ENCODE measurements around the gene HS1BP3. TPM values are rescaled to one million over a fixed set of nuclear protein-coding genes. Genes with fewer than 3 reads are reported as not detected.
A peak's percentile ranks its signal among the peaks of the same experiment; 100 is the strongest.

HS1BP3 gene
- total and polyA plus RNA-seq, 12 donors: 23.7 to 50.1 (median 40.5) TPM

DNA sequence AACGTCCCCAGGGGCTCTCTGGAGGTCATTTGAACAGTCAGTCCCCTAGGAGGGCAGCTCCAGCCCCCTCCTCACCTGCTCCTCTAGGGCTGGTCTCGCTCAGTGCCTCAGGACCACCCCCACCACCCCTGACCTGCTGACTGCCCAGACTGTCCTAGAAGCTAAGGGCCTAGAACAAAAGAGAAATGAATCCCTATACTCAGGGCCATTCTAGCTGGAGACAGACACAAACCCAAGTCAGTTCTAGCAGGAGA, 83.0 kb downstream of the HS1BP3 start:
- TF ChIP-seq CTCF (IDR thresholded peaks at IDR 0.05) (no peak), POLR2A (IDR thresholded peaks at IDR 0.05) (no peak)
- WGBS, 4 donors: 73 to 100% (median 76%) methylated on average over 1 to 2 of the region's 2 CpGs; no CpG with 5 or more reads in 1 of the 4 donors
- Histone ChIP-seq H3K36me3 (replicated peaks in 1 of 2) (no peaks in the 10 kb centered on the region), H3K9me3 (replicated peaks in 1 of 3) (no peaks in the 10 kb centered on the region), H3K4me3 (no peak overlapping the region), H3K27ac (peak overlapping the region in 2 of 5 donors; percentile 10 to 83), H3K4me1 (replicated peaks in 1 of 2) (peaks cover 4 to 24% of the 10 kb centered on the region in 2 donors), H3K27me3 (no peaks in the 10 kb centered on the region)
- intact Hi-C loops (cut with DNase I): no loop called here
- DNase-seq: no peak

Other genes with a start within 250 kb of the HS1BP3 start
- 1,000 to 10,000 TPM in 2 of 9 donors, 100 to 1,000 TPM in 7; 299 to 1,281 (median 728) TPM for gene RHOB, start 204.0 kb downstream of the HS1BP3 start, total RNA-seq
- 100 to 1,000 TPM; 130 to 271 (median 232) TPM for gene RHOB, start 204.0 kb downstream of the HS1BP3 start, polyA plus RNA-seq
- 1 to 10 TPM in 3 of 9 donors, under 1 TPM in 6; 0.17 to 1.8 (median 0.55) TPM for gene GDF7, start 16.0 kb upstream of the HS1BP3 start, total RNA-seq
- under 1 TPM; 0.22 to 0.30 (median 0.24) TPM for gene GDF7, start 16.0 kb upstream of the HS1BP3 start, polyA plus RNA-seq
- 10 to 100 TPM; 16.8 to 64.9 (median 31.5) TPM for gene LDAH, start 172.0 kb upstream of the HS1BP3 start, total RNA-seq
- 10 to 100 TPM in 1 of 3 donors, 1 to 10 TPM in 2; 7.0 to 51.7 (median 7.0) TPM for gene LDAH, start 172.0 kb upstream of the HS1BP3 start, polyA plus RNA-seq